Gastrocnemius medialis (tissue), 4 donors: ENCODE results near the gene TRAPPC3. TPM values are rescaled to one million over a fixed set of nuclear protein-coding genes. Genes with fewer than 3 reads are reported as not detected.

Experiments used
- ATAC-seq, 2 donors: fragments of 150-250 bp; one replicate each; pipeline ENCODE4 v1.9.1; 2016
- DNase-seq, 2 donors: peaks; one replicate each; pipeline ENCODE4 v3.0.0-alpha.2; 2019
- H3K27ac ChIP-seq, 4 donors: fragments of 200-600 bp; sonication (generic); 1 replicate in 1 of 4; 2 replicates in 3 of 4; pipeline ENCODE4 v1.5.1; 2016 to 2018; ENCODE audit warnings: mild to moderate bottlenecking in 2 of 4, moderate library complexity in 1 of 4
- H3K27me3 ChIP-seq, 3 donors: fragments of 200-600 bp; sonication (generic) in 2 of 3; 1 replicate in 1 of 3; 2 replicates in 2 of 3; pipeline versions ENCODE4 v1.5.1 to v1.6.0; 2016 to 2019; ENCODE audit warnings: mild to moderate bottlenecking in 1 of 3, moderate library complexity in 1 of 3
- H3K36me3 ChIP-seq, 2 donors: fragments of 200-600 bp; sonication (generic) in 1 of 2; one replicate each; pipeline ENCODE4 v1.5.1; 2017 to 2018
- H3K4me1 ChIP-seq, 2 donors: fragments of 200-600 bp; sonication (generic) in 1 of 2; one replicate each; pipeline ENCODE4 v1.5.1; 2016 to 2017; ENCODE audit warnings: mild to moderate bottlenecking in 2 of 2
- H3K4me3 ChIP-seq, 4 donors: fragments of 200-600 bp; sonication (generic) in 3 of 4; 1 replicate in 1 of 4; 2 replicates in 3 of 4; pipeline ENCODE4 v1.5.1; 2016 to 2019; ENCODE audit warnings: mild to moderate bottlenecking in 2 of 4
- H3K9me3 ChIP-seq, 3 donors: fragments of 200-600 bp; sonication (generic) in 2 of 3; 1 replicate in 1 of 3; 2 replicates in 2 of 3; pipeline ENCODE4 v1.5.1; 2016 to 2019
- POLR2A ChIP-seq, 2 donors: fragments of 450-650 bp; IDR thresholded peaks; one replicate each; pipeline ENCODE4 v1.6.1; 2017; ENCODE audit warnings: antibody characterized with exemption in 2 of 2, mild to moderate bottlenecking in 2 of 2, moderate library complexity in 2 of 2
- in situ Hi-C, 4 donors: fragments of 200-750 bp; cut with MboI; loops; one replicate each; pipeline versions ENCODE4 v1.15.0 to v1.8.0; 2017; ENCODE audit warnings: low sequenced_read_pairs in 4 of 4
- intact Hi-C: fragments of 100-400 bp; cut with DNase I; formaldehyde crosslinking; loops from one replicate; pipeline ENCODE4 v1.15.1; 2023; ENCODE audit warnings: low total_unique reads
- total RNA-seq, 4 donors: library from RNA; depleted of rRNA; stranded (reverse); fragments of >200 nt; gene quantifications; one replicate each; pipeline versions ENCODE4 v1.1.0 to v1.2.3, GENCODE V29; 2016
- TF ChIP-seq, protein P1 (sequence below), 5 experiments: fragments of 450-650 bp in 3 of 5; fragments of 200-600 bp in 2 of 5; sonication (generic) in 2 of 5; IDR thresholded peaks in 4 of 5; conservative IDR thresholded peaks in 1 of 5; 1 replicate in 4 of 5; 2 replicates in 1 of 5; pipeline ENCODE4 v1.5.1; 2016 to 2019; ENCODE audit warnings: antibody characterized with exemption in 5 of 5, mild to moderate bottlenecking in 3 of 5, moderate library complexity in 3 of 5

TRAPPC3 gene
- total RNA-seq, 4 donors from 2014 or later = 57.5 to 72.4 (median 63.5) TPM

DNA sequence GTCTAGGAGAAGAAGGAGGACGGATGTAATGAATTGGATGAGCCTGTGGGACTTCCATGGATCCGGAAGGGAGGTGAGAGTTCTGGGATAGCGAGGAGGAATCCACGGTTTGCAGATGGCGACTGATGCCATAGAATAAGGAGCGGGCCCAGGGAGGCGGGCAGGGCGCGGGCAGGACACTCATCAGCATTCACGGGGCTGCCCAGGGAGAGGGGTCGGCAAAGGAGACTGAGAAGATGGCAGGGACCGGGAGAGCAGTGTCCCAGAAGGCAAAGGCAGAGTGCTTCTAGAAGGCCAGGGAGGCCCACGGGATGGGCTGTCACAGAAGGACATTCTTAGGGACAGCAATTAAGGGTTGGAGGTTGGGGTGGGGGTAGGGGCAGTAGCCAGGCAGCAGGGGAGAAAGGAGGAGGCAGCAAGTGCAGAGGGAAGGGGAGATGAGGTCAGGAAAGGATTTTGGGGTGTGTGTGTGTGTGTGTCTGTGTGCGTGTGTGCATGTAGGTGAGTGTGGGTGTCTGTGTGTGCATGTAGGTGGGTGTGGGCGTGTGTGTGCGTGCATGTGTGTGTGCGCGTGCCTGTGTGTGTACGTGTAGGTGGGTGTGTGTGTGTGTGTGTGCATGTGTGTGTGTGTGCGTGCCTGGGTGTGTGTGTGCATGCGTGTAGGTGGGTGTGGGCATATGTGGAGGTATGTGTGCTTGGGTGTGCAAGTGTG, 23.1 kb downstream of the TRAPPC3 start:
- Histone ChIP-seq H3K27me3 (peaks cover 5 to 17% (median 13%) of the 10 kb centered on the region in 3 donors), H3K36me3 (no peaks in the 10 kb centered on the region), H3K4me1 (no peaks in the 10 kb centered on the region), H3K27ac (no peak overlapping the region), H3K4me3 (no peak overlapping the region), H3K9me3 (no peaks in the 10 kb centered on the region)
- DNase-seq (no peak), ATAC-seq (no peak)
- TF ChIP-seq, protein P1, sequence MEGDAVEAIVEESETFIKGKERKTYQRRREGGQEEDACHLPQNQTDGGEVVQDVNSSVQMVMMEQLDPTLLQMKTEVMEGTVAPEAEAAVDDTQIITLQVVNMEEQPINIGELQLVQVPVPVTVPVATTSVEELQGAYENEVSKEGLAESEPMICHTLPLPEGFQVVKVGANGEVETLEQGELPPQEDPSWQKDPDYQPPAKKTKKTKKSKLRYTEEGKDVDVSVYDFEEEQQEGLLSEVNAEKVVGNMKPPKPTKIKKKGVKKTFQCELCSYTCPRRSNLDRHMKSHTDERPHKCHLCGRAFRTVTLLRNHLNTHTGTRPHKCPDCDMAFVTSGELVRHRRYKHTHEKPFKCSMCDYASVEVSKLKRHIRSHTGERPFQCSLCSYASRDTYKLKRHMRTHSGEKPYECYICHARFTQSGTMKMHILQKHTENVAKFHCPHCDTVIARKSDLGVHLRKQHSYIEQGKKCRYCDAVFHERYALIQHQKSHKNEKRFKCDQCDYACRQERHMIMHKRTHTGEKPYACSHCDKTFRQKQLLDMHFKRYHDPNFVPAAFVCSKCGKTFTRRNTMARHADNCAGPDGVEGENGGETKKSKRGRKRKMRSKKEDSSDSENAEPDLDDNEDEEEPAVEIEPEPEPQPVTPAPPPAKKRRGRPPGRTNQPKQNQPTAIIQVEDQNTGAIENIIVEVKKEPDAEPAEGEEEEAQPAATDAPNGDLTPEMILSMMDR (IDR thresholded peaks at IDR 0.05 in 4 of 5, conservative IDR thresholded peaks at IDR 0.05 in 1 of 5) = no peak
- TF ChIP-seq POLR2A (IDR thresholded peaks at IDR 0.05) = no peak
- intact Hi-C loops = no loop called here
- in situ Hi-C loops = no loop called here

DNA sequence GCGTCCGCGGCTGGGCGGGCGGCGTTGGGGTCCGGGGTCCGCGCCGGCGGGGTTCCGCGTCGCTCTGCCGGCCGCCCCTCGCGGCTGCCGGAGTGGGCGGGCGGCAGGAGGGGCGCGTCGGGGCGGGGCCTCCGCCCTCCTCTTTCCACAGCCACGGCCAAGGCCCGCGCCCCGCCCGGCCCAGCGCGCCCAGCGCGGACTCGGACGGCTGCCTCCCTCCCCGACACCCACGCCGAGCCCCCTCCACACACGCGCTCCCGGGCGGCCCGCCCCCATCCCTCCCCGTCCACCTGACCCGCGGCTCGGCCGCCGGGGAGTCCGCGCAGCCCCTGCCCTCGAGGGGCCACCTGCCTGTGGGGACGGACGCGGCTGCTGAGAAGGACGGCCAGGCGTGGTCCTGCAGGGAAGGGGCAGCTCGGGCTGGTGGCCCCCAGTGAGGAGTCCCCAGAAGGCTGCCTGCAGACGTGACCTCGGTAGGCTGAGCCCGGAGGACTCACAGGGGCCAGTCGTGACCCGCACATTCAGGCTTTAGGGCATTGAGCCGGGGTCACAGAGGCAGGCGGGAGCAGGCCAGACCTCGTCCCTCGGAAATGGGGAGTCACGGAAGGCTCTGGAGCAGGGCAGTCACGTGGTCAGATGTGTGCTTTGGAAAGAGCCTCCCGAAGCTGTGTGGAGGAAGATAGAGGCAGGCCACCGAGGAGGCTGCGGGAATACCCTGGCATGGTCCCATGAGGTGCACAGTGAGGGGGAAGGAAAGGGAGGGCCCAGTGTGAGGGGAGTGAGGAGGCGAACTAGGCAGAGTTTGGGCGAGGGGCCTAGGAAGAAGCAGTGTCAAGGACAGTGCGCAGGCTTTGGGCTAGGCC, 23.9 kb downstream of the TRAPPC3 start, which contains the start of gene COL8A2:
Gene COL8A2, minus strand, starts transcription at position 94 of the 863 bp plus-strand sequence. CDS start 24,980 bp downstream, outside the sequence.
- DNase-seq = no peak
- in situ Hi-C loops = no loop called here

DNA sequence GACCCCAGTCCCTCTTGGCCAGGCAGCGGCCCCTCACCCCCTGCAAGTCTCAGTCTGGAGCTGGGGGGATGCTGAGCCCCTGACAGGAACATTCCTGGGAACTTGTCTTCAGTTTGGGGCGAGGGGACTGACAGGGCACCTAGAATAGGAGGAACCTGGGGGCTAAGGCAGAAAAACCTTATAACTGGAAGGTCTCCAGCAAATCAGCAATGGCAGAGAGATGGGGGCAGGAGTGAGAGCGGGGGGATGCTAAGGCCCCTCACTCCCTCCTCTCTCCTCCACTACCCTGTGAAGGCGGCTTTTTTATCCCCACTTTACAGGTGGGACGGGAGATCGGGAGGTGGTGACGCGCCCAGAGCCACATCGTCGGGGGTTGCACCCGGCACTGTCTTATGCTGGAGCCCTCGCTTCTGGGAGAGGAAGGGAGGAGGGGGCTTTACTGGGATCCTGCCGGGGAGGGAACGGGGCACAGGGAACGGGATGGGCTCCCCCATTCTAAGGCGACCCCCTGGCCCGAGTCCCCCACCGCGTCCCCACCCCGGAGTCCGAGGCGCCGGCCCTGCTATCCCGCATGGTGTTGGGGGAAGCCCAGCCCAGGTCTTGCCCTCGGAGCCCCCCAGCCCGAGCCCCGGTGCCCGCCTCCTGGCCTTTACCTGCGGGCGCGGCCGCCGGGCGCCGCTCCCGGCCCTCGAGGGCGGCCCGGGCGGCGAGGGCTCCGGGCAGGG, 24.7 kb downstream of the TRAPPC3 start:
- in situ Hi-C loops = no loop called here
- ATAC-seq = no peak

More for the DNA sequence above, 23.9 kb downstream of the TRAPPC3 start, which contains the start of gene COL8A2:
- Histone ChIP-seq H3K4me3 (peak within 1 kb of the TSS; percentile 24 to 50 (median 39)), H3K9me3 (no peaks in the 10 kb centered on the region), H3K27me3 (peaks cover 5 to 17% (median 13%) of the 10 kb centered on the region in 3 donors), H3K27ac (no peak within 1 kb of the TSS), H3K4me1 (no peaks in the 10 kb centered on the region), H3K36me3 (no peaks in the 10 kb centered on the region)
- TF ChIP-seq POLR2A (IDR thresholded peaks at IDR 0.05) = no peak
- TF ChIP-seq, protein P1 (IDR thresholded peaks at IDR 0.05 in 4 of 5, conservative IDR thresholded peaks at IDR 0.05 in 1 of 5) = no peak
- ATAC-seq = peak in 1 of 2 donors; percentile 26
- intact Hi-C loops = no loop called here

DNA sequence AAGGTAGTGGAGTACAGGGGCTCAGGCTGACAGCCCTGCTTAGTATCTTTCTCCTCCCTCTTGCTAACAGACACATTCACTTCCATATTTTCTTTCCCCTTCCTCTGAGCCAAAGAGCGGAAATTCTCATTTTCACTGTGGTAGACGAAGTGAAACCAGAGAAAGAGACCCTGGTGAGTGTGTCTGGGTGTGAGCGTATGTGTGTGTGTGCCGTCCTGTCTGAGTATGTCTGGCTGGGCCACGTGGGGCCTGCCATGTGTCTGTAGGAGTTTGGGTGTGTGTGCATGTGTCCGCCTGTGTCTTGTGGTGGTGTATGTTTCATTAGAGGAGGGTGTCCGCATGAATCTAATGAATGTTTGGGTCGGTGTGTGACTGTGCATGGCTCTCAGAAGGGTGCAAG, 25.9 kb downstream of the TRAPPC3 start:
- ATAC-seq (no peak), DNase-seq (no peak)
- Histone ChIP-seq H3K36me3 (no peaks in the 10 kb centered on the region), H3K4me3 (no peak overlapping the region), H3K4me1 (no peaks in the 10 kb centered on the region), H3K27ac (no peak overlapping the region), H3K9me3 (no peaks in the 10 kb centered on the region), H3K27me3 (peaks cover 5 to 17% (median 13%) of the 10 kb centered on the region in 3 donors)
- in situ Hi-C loops = no loop called here
- intact Hi-C loops = no loop called here
- TF ChIP-seq, protein P1 (IDR thresholded peaks at IDR 0.05 in 4 of 5, conservative IDR thresholded peaks at IDR 0.05 in 1 of 5) = no peak
- TF ChIP-seq POLR2A (IDR thresholded peaks at IDR 0.05) = no peak

More for the DNA sequence above, 24.7 kb downstream of the TRAPPC3 start:
- peaks cover 5 to 17% (median 13%) of the 10 kb centered on the region in 3 donors for H3K27me3 ChIP-seq
- no peak for DNase-seq
- no peaks in the 10 kb centered on the region for H3K4me1 ChIP-seq
- intact Hi-C loops = no loop called here
- H3K36me3 ChIP-seq = no peaks in the 10 kb centered on the region
- TF ChIP-seq POLR2A (IDR thresholded peaks at IDR 0.05) = no peak
- TF ChIP-seq, protein P1 (IDR thresholded peaks at IDR 0.05 in 4 of 5, conservative IDR thresholded peaks at IDR 0.05 in 1 of 5) = no peak
- no peaks in the 10 kb centered on the region for H3K9me3 ChIP-seq
- no peak overlapping the region for H3K27ac ChIP-seq
- no peak overlapping the region for H3K4me3 ChIP-seq
